ENCODE data around the gene CMTM1. TPM values are rescaled to one million over a fixed set of nuclear protein-coding genes. Genes with fewer than 3 reads are reported as not detected.

The CMTM1 gene
- total and polyA plus RNA-seq, 2 donors (not counting 3 experiments of a cell fraction or from before 2014, with no cell fraction given): 3.0 to 12.3 TPM

GRCh38 chr16:66520406-66521170 lies 45.7 kb upstream of the CMTM1 start:
- no peak for DNase-seq (ENCODE audit: low read depth, low spot score)
- no peaks in the 10 kb centered on the region for H3K9me3 ChIP-seq (replicated peaks; ENCODE audit: control insufficient read depth, insufficient read depth, low read length)
- no peaks in the 10 kb centered on the region for H3K27me3 ChIP-seq (ENCODE audit: control insufficient read depth in 2 of 2, insufficient read depth in 2 of 2, low read length in 2 of 2)
- BruUV-seq (replicated peaks): no TSS peak
- no peaks in the 10 kb centered on the region for H4K20me1 ChIP-seq (replicated peaks; ENCODE audit: control insufficient read depth, extremely low read depth, insufficient read depth, low read length)
- FAIRE-seq: no peak
- TF ChIP-seq GATA2 (IDR thresholded peaks at IDR 0.05; ENCODE audit: insufficient read depth, insufficient read length, low read depth, low read length) (no peak), POLR2A (IDR thresholded peaks at IDR 0.05; ENCODE audit: low read depth, low read length) (no peak), FOS (IDR thresholded peaks at IDR 0.05; ENCODE audit: borderline replicate concordance, insufficient read depth, low read length) (no peak), EZH2 (IDR thresholded peaks at IDR 0.05; ENCODE audit: borderline replicate concordance, low read depth, low read length, severe bottlenecking) (no peak), POLR2AphosphoS5 (IDR thresholded peaks at IDR 0.05; ENCODE audit: insufficient read depth, low read depth, low read length) (no peak), JUN (IDR thresholded peaks at IDR 0.05; ENCODE audit: borderline replicate concordance, insufficient read depth, insufficient read length, low read depth) (no peak), MAX (IDR thresholded peaks at IDR 0.05; ENCODE audit: insufficient read depth, insufficient read length) (no peak)
- POLR2A ChIA-PET: no interaction called here
- peak overlapping the region; percentile 61 for H3K27ac ChIP-seq (ENCODE audit: insufficient read depth, low read depth, low read length)
- no peaks in the 10 kb centered on the region for H3K79me2 ChIP-seq (ENCODE audit: control insufficient read depth, insufficient read depth, low read length)
- no peaks in the 10 kb centered on the region for H3K36me3 ChIP-seq (ENCODE audit: control insufficient read depth in 2 of 2, extremely low read depth in 1 of 2, insufficient read depth in 2 of 2, low read length in 2 of 2)
- H3K4me1 ChIP-seq (ENCODE audit: control insufficient read depth, extremely low read depth, insufficient read depth, low read length): peaks cover 85% of the 10 kb centered on the region
- H3K9me1 ChIP-seq (replicated peaks; ENCODE audit: control insufficient read depth, extremely low read depth, insufficient read depth, low read length): no peaks in the 10 kb centered on the region
- H3K4me2 ChIP-seq (ENCODE audit: insufficient read depth, low read length): no peak overlapping the region
- no peak overlapping the region for H2AFZ ChIP-seq (ENCODE audit: low read depth, low read length)
- intact Hi-C loops (cut with micrococcal nuclease): no loop called here
- CTCF ChIA-PET: interaction anchor here (0.8 to 2.3 kb wide), 4 partner anchors 9 to 84 kb away, joined by 3 to 10 read pairs (median 6); partner anchors contain the start of gene CMTM3
- no peak overlapping the region for H3K9ac ChIP-seq (replicated peaks; ENCODE audit: extremely low read depth, insufficient read depth, low read length)
- no peak overlapping the region for H3K4me3 ChIP-seq (replicated peaks in 1 of 3; ENCODE audit: insufficient read depth in 1 of 3, low read depth in 1 of 3, low read length in 3 of 3)
- dilution Hi-C loops (cut with MboI; ENCODE audit: extremely low pct_ligation_motif_present, low sequenced_read_pairs): no loop called here

Data from endothelial cell of umbilical vein (primary cell).